Upper lobe of right lung (tissue), 1 donor: ENCODE measurements around the gene AADAC. TPM values are rescaled to one million over a fixed set of nuclear protein-coding genes. Genes with fewer than 3 reads are reported as not detected.

ENCODE experiments used
- ATAC-seq: fragments of 200-7000 bp; cut with Tn5 transposase; one replicate; pipeline ENCODE4 v1.9.1; 2020; ENCODE audit warnings: mild to moderate bottlenecking, moderate library complexity
- DNase-seq: peaks from one replicate; pipeline ENCODE4 v3.0.0-alpha.2; 2020
- H3K27ac ChIP-seq: fragments of 200-600 bp; one replicate; pipeline ENCODE4 v1.8.0; 2022
- H3K27me3 ChIP-seq: fragments of 200-600 bp; one replicate; pipeline ENCODE4 v1.8.0; 2022; ENCODE audit warnings: mild to moderate bottlenecking
- H3K36me3 ChIP-seq: fragments of 200-600 bp; one replicate; pipeline ENCODE4 v1.8.0; 2022
- H3K4me1 ChIP-seq: fragments of 200-600 bp; one replicate; pipeline ENCODE4 v1.8.0; 2022
- H3K4me3 ChIP-seq: fragments of 200-600 bp; one replicate; pipeline ENCODE4 v1.8.0; 2022; ENCODE audit warnings: mild to moderate bottlenecking
- H3K9me3 ChIP-seq: fragments of 200-600 bp; one replicate; pipeline ENCODE4 v1.8.0; 2022
- CTCF ChIP-seq: fragments of 200-600 bp; IDR thresholded peaks from one replicate; pipeline ENCODE4 v1.8.0; 2022; ENCODE audit warnings: antibody characterized with exemption
- intact Hi-C: fragments of 100-400 bp; cut with DNase I; formaldehyde crosslinking; loops from one replicate; pipeline ENCODE4 v1.11.0; 2022
- total RNA-seq: library from RNA; stranded (reverse); fragmentation: NEBNext Ultra II Directional; extraction: Animal tissue kit (Norgen Biotek cat#: 25700); gene quantifications from one replicate; pipeline ENCODE4 v1.2.1, GENCODE V29; 2021
- donor health status: DM: no; HTN: yes; CAD: no; lungs with severe emphysema.

AADAC gene
- total RNA-seq, 1 donor from 2014 or later = 3.2 TPM

DNA sequence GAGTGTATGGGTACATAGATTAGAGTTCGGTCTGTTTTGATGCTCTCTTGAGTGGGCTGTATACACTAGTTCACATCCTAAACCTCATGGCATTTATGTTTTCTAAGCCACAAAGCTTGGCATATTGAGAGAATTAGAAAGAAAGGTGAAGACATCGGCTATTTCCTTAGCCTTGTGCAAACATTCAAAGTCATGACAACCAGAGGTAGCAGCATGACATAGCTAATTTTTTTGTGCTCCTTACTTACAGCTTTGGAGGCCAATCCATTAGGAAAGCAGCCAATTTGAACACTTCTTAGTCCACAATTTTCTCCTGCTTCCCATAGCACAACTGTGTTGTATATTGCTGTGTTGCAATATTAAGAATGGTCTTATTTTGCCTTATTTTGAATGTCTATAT is 21.5 kb upstream of the AADAC start:
- Histone ChIP-seq H3K4me1 (no peaks in the 10 kb centered on the region), H3K27ac (no peak overlapping the region), H3K9me3 (no peaks in the 10 kb centered on the region), H3K36me3 (no peaks in the 10 kb centered on the region), H3K27me3 (no peaks in the 10 kb centered on the region), H3K4me3 (no peak overlapping the region)
- ATAC-seq = no peak
- intact Hi-C loops = no loop called here
- TF ChIP-seq CTCF = no peak
- no peak for DNase-seq

- ATAC-seq = no peak
- H3K4me3 ChIP-seq = no peak overlapping the region
- no peaks in the 10 kb centered on the region for H3K9me3 ChIP-seq
- H3K36me3 ChIP-seq = no peaks in the 10 kb centered on the region
- TF ChIP-seq CTCF = no peak
- H3K4me1 ChIP-seq = no peaks in the 10 kb centered on the region
- no peaks in the 10 kb centered on the region for H3K27me3 ChIP-seq
- DNase-seq = no peak
- no peak overlapping the region for H3K27ac ChIP-seq
- intact Hi-C loops = no loop called here
Measured at GRCh38 chr3:151793636-151794035, 20.3 kb upstream of the AADAC start.

- Histone ChIP-seq H3K9me3 (no peaks in the 10 kb centered on the region), H3K4me3 (no peak overlapping the region), H3K36me3 (no peaks in the 10 kb centered on the region), H3K27ac (no peak overlapping the region), H3K27me3 (no peaks in the 10 kb centered on the region), H3K4me1 (no peaks in the 10 kb centered on the region)
- no peak for ATAC-seq
- no peak for TF ChIP-seq CTCF
- no peak for DNase-seq
- intact Hi-C loops = no loop called here
Measured at GRCh38 chr3:151794080-151794479, 19.8 kb upstream of the AADAC start.

DNA sequence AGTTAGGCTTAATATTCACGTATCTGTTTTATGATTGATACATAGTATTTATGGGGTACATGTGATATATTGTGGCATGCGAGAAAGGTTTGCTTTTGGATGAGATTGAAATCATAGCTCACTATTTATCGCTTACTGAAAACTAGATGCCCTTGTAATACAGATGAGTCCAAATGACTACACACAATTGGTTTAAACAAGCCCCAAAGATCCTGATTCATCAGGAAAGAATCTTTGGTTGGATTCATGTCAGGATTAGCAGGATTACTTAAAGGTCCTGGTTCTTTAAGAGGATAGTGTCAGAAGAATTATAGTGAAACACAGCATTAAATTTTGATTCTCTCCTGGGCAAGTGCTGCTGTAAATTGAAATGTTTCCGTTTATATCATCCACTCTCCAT is 18.6 kb upstream of the AADAC start:
- H3K27ac ChIP-seq = no peak overlapping the region

DNA sequence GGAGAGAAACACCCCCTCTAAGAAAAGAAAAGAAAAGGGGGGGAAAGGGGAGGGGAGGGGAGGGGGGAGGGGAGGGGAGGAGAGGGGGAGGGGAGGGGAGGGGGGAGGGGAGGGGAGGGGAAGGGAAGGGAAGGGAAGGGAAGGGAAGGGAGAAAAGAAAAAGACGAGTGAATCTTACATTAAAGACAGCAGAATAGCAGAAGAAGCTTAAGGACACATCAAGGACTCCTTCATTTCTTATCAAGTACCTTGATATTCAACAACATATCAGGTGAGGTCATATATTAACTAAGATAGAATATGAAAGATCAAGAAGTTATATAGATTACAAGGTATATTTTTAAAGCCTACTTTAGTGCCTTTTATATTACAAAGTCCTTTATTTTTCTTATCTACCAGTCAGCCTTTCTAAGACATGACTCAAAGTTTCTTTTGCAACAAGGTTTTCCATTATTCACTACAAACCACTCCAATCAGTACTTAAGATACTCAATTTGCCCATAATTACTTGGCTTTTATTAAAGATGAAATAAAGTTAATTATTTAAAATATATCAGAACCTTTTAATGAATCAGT is 17.7 kb upstream of the AADAC start:
- Histone ChIP-seq H3K27me3 (no peaks in the 10 kb centered on the region), H3K4me1 (no peaks in the 10 kb centered on the region), H3K36me3 (no peaks in the 10 kb centered on the region), H3K9me3 (no peaks in the 10 kb centered on the region), H3K27ac (no peak overlapping the region), H3K4me3 (no peak overlapping the region)
- intact Hi-C loops = no loop called here
- DNase-seq = no peak
- TF ChIP-seq CTCF = no peak
- ATAC-seq = no peak

More for the DNA sequence above, 18.6 kb upstream of the AADAC start:
- no peak for TF ChIP-seq CTCF
- no peaks in the 10 kb centered on the region for H3K4me1 ChIP-seq
- no peak overlapping the region for H3K4me3 ChIP-seq
- intact Hi-C loops = no loop called here
- H3K27me3 ChIP-seq = no peaks in the 10 kb centered on the region
- H3K36me3 ChIP-seq = no peaks in the 10 kb centered on the region
- DNase-seq (no peak), ATAC-seq (no peak)
- no peaks in the 10 kb centered on the region for H3K9me3 ChIP-seq

GRCh38 chr3:151798466-151798865 is 15.4 kb upstream of the AADAC start:
- Histone ChIP-seq H3K9me3 (no peaks in the 10 kb centered on the region), H3K4me3 (no peak overlapping the region), H3K27ac (no peak overlapping the region), H3K36me3 (no peaks in the 10 kb centered on the region), H3K27me3 (no peaks in the 10 kb centered on the region), H3K4me1 (no peaks in the 10 kb centered on the region)
- intact Hi-C loops = no loop called here
- TF ChIP-seq CTCF = no peak
- no peak for ATAC-seq
- DNase-seq = no peak
